Suppressor macrophage (primary cell): Measurements from ENCODE around the gene VSIG2.
A peak's percentile ranks its signal among the peaks of the same experiment; 100 is the strongest.

ENCODE experiments used
- DNase-seq, 4 experiments: peaks; one replicate each; pipeline ENCODE4 v3.0.0-alpha.2; 2020 to 2022

The VSIG2 gene

GRCh38 chr11:124722176-124722575 lies 29.9 kb downstream of the VSIG2 start:
- DNase-seq = peak in 2 of 4 experiments; percentile 30 to 40

- no peak for DNase-seq
Measured at GRCh38 chr11:124719534-124719933, 32.5 kb downstream of the VSIG2 start.

GRCh38 chr11:124718801-124719200 lies 33.3 kb downstream of the VSIG2 start:
- no peak for DNase-seq

- DNase-seq = peak in 1 of 4 experiments; percentile 29
Measured at GRCh38 chr11:124717786-124718651, 34.0 kb downstream of the VSIG2 start.

GRCh38 chr11:124717421-124717785 lies 34.7 kb downstream of the VSIG2 start:
- DNase-seq = no peak

GRCh38 chr11:124716591-124716990 lies 35.5 kb downstream of the VSIG2 start:
- no peak for DNase-seq

GRCh38 chr11:124712392-124712791 lies 39.7 kb downstream of the VSIG2 start:
- DNase-seq = no peak

- no peak for DNase-seq
Measured at GRCh38 chr11:124707829-124708228, 44.2 kb downstream of the VSIG2 start.

GRCh38 chr11:124700028-124700427 lies 52.0 kb downstream of the VSIG2 start:
- DNase-seq = no peak

- DNase-seq = no peak
Measured at GRCh38 chr11:124699547-124699946, 52.5 kb downstream of the VSIG2 start.
